Medulla oblongata (tissue), 1 donor: ENCODE results near the gene ENDOG.
"Not testable (repeated sequence)": the region's sequence is repeated elsewhere in the genome, so short reads cannot be mapped to it uniquely, and the experiment has no call there.

ENCODE experiments used
- DNase-seq: peaks from one replicate; pipeline ENCODE4 v3.0.0-alpha.2; 2015; ENCODE audit errors: extremely low spot score

ENDOG gene

GRCh38 chr9:128818099-128818838, at the start of gene ENDOG:
Gene ENDOG, plus strand, starts transcription at chr9:128818500. Its CDS starts 185 bp downstream, at chr9:128818685.
- peak; percentile 99 for DNase-seq

GRCh38 chr9:128768606-128769005, 49.7 kb upstream of the ENDOG start:
- no peak for DNase-seq

- DNase-seq = no peak
Observed at GRCh38 chr9:128770286-128771030, 47.8 kb upstream of the ENDOG start.

GRCh38 chr9:128771094-128771721, 47.1 kb upstream of the ENDOG start:
- no peak for DNase-seq

- DNase-seq = peak; percentile 90
Observed at GRCh38 chr9:128771745-128772519, 46.4 kb upstream of the ENDOG start, which contains the start of gene ZER1. Gene ZER1, minus strand, starts transcription at chr9:128771927. Its CDS starts 16,362 bp downstream, at chr9:128755565.

GRCh38 chr9:128773049-128773448, 45.3 kb upstream of the ENDOG start:
- DNase-seq = no peak

GRCh38 chr9:128774804-128775203, 43.5 kb upstream of the ENDOG start:
- no peak for DNase-seq

GRCh38 chr9:128780093-128780492, 38.2 kb upstream of the ENDOG start:
- not testable (repeated sequence) for DNase-seq

- DNase-seq = no peak
Observed at GRCh38 chr9:128781187-128782070, 36.9 kb upstream of the ENDOG start.

GRCh38 chr9:128782669-128783068, 35.6 kb upstream of the ENDOG start:
- DNase-seq = no peak

GRCh38 chr9:128785427-128785826, 32.9 kb upstream of the ENDOG start:
- DNase-seq = no peak

- DNase-seq = peak; percentile 85
Observed at GRCh38 chr9:128786681-128787601, 31.4 kb upstream of the ENDOG start, which contains the start of gene TBC1D13. Gene TBC1D13, plus strand, starts transcription at chr9:128787253. Its CDS starts 101 bp downstream, at chr9:128787354.

GRCh38 chr9:128787659-128788058, 30.6 kb upstream of the ENDOG start:
- no peak for DNase-seq

GRCh38 chr9:128788445-128788844, 29.9 kb upstream of the ENDOG start:
- DNase-seq = no peak

- no peak for DNase-seq
Observed at GRCh38 chr9:128790536-128790935, 27.8 kb upstream of the ENDOG start.

- no peak for DNase-seq
Observed at GRCh38 chr9:128792134-128792533, 26.2 kb upstream of the ENDOG start.

GRCh38 chr9:128792978-128793686, 25.2 kb upstream of the ENDOG start:
- no peak for DNase-seq

GRCh38 chr9:128794961-128795360, 23.3 kb upstream of the ENDOG start:
- DNase-seq = not testable (repeated sequence)

- DNase-seq = no peak
Observed at GRCh38 chr9:128798896-128799295, 19.4 kb upstream of the ENDOG start.
